DMS153 treated with DMSO at 0.1 percent for 48 hours (cell line): Measurements from ENCODE around the gene EIF4E3.
A peak's percentile ranks its signal among the peaks of the same experiment; 100 is the strongest.

Experiments
- DNase-seq: peaks from one replicate; lab custom pipeline; 2025; ENCODE audit not compliant: unreplicated experiment; lab: John Stamatoyannopoulos, UW

EIF4E3 gene

GRCh38 chr3:71723452-71724170, 1.6 kb downstream of the EIF4E3 start:
- no peak for DNase-seq

- DNase-seq = no peak
These were observed 2.5 kb downstream of the EIF4E3 start for GRCh38 chr3:71722693-71723092.

- no peak for DNase-seq
These were observed 3.5 kb downstream of the EIF4E3 start for GRCh38 chr3:71721651-71722157.

DNA sequence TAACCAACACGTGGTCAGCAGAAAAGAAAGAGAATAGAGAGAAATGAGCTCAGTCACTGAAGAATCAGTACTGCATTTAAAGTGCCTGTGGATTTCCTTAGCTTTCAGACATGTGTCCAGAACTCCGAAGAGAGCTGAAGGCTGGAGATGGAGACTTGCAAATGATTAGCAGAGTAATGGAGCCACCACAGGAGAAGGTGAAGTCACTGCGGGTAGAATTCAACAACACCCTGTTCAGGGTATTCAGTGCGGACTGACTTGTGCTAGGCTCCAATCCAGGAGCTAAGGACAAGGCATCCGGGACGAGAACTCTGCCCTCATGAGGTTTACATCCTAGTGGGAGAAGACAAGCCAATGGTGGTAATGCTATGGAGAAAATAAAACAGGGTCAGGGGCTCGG, 4.2 kb downstream of the EIF4E3 start:
- DNase-seq = no peak

GRCh38 chr3:71718072-71718471, 7.1 kb downstream of the EIF4E3 start:
- DNase-seq = no peak

DNA sequence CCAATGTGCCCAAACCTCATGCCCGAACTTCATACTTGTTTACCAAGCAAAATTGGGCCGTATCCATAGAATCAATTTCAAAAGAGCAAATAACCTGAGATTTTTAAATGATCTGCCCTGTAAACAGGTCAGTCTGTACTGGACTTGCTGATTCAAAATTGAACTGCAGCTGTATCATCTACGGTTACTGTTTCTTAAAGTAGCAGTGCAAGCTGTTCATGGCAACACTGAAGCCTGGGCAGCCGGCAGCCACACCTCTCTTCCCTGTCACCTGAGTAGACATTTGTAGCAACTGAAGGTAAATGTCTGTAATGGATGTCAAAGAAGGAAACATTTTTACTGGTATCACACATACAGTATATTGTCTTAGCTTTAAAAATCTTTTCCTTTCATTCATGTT, 10.6 kb downstream of the EIF4E3 start:
- no peak for DNase-seq

DNA sequence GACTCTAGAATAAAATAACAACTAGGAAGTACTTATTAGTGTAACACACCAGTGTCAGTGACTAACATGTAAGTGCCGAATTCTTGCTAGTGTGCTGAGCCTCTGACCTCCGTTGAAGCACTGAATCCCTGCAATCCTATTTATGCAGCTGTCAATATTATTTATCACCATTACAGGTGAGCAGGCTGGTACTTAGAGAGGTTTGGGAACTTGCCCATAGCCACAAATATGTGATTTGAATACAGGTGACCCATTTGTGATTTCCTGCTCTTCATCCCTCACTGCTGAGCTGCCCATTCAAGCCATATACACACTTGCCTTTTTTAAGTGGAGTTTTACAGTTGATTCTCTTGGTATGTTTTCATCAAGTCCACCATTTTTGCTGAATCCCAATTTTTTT, 12.2 kb downstream of the EIF4E3 start:
- DNase-seq = peak; percentile 54

GRCh38 chr3:71710906-71711494, 14.2 kb downstream of the EIF4E3 start:
- no peak for DNase-seq

GRCh38 chr3:71709908-71710511, 15.2 kb downstream of the EIF4E3 start:
- DNase-seq = no peak

DNA sequence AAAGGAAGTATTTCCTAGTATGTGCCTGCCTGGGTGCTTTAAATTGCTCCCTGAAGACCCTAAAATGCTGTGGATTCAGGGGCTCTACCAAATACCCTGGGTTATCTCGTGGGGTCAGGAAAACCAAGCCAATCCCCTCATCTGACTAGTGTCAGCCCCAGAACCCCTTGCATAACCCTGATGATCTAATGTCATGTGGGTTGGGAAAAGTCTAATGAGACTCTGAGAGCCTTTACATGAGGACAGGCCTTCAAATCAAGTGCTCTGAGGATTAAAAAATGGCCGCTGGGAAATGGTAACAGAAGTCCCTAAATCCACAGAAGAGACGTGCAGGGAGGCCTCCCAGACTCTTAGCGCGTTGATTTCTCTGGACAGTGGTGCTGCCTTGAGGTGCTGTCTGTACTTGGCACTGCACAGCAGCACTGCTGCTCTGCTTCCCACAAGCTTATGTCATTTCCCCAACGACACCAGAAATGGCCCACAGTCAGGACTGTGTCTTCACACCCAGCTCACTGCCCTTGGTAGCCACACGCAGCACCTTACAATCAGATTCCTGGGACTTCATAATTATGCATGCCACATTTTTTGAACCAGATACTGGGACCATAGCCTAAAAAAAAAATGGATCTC, 16.6 kb downstream of the EIF4E3 start:
- DNase-seq = no peak

GRCh38 chr3:71707595-71707994, 17.6 kb downstream of the EIF4E3 start:
- DNase-seq = no peak

DNA sequence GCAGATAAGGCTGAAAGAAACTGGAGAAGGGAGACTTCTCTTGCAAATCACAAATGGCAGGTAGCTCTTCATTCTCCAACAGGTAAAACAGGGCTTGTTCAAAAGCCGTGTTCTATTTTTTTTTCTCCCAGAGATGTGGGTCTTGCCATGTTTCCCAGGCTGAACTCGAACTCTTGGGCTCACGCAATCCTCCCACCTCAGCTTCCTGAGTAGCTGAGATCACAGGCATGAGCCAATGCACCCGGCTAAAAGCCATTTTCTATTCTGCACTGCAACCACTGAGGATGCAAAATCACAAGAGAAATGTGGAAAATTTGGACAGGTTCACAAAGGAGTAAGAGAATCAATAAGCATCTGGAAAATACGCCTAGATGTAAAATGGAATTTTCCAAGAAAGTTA, 19.5 kb downstream of the EIF4E3 start:
- no peak for DNase-seq

DNA sequence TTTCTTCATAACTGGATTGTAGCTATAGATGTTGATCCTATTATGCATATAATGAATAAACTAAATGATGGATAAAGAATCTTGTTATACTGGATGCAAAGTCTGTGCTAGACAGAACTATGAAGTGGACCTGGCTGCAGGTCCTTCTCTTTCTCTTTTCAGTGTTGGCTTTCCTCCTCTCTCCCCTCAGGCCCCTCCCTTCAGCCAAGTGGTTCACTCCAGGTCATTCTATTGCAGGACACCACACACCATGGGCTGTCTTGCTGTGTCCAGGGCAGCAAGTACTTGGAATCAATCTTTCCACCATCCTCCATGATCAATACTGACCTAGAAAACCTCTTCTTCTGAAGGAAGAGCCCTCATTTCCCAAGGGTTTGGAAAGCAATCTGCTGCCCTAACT, 20.3 kb downstream of the EIF4E3 start:
- no peak for DNase-seq

DNA sequence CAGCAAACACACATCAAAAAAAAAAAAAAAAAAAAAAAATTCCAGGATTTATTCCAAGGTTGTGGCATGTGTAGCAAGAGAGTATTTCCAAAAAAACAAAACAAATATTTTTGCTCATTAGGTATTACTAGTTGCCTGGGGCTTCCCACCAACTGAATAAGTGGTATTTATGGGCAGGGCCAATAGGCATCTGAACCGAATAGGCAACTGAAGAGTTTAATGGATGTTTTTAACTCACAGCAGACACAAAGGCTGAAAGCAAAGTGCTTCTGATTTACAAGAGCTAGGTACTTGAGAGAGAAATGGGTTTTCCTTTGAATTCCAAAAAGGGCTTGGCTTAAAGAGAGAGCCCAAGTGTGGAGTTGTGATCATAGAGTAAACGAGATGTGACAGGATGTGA, 21.4 kb downstream of the EIF4E3 start:
- peak; percentile 64 for DNase-seq

DNA sequence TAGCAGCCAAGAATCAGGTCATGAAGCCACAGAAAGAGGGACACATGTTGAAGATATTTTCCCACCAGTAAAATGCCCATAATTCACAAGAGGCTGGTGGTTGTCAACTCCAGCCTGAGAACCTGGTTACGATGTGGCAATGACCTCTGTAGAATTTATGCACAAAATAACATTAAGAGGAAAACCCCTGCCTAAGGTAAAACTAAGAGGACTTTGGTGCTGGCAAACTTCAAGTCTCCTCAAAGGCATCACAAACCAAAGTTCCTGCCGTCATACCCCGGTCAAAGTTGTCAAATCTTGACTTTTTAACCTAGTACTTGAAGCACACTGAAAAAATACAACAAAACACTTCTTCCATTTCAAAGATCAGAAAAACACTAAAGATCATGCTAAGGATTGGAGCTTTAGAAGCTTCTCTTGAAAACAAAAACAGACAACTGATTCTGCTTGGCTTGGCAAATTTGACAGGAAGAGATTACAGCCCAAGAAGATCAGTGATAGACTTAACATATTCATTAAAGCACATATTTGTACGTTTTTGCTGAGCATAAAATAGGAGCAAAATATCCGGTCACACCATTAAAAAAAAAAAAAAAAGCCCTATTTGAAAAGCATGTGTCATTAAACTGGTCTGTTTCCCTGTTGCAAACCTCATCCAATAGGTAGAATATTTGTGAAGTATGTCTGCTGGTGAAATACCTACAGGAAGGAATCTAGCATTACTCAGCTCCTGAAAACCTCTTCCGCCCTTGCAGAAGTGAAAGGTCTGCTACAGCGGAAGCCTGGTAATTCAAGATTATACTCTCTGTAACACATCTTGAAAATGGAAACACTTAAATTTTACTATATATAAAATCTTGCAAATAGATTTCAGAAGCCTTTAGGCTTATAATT, 22.8 kb downstream of the EIF4E3 start:
- no peak for DNase-seq

DNA sequence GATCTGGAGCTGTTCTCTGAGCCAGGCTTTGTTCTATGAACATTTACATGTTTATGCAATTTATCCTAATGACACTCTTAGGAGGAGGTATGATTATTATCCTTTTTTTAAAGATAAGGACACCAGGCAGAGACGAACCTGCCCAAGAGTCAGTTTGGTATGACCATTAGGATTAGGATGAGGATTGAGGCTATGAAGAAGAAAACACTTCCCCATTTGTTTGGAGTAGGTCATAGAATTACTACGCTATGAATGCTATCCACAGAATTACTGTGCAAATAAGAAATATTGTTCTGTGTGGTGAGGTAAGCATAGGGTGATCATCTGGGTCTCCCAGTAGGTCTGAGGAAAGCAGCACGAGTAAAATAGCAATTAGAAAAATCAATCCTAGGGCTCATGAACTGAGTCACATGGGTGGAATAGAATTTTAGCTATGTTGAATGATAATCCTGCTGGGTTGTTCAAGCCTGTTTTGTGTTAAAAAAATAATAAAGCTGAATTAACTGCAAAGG, 23.9 kb downstream of the EIF4E3 start:
- no peak for DNase-seq

- DNase-seq = no peak
These were observed 30.2 kb downstream of the EIF4E3 start for GRCh38 chr3:71695000-71695482.

DNA sequence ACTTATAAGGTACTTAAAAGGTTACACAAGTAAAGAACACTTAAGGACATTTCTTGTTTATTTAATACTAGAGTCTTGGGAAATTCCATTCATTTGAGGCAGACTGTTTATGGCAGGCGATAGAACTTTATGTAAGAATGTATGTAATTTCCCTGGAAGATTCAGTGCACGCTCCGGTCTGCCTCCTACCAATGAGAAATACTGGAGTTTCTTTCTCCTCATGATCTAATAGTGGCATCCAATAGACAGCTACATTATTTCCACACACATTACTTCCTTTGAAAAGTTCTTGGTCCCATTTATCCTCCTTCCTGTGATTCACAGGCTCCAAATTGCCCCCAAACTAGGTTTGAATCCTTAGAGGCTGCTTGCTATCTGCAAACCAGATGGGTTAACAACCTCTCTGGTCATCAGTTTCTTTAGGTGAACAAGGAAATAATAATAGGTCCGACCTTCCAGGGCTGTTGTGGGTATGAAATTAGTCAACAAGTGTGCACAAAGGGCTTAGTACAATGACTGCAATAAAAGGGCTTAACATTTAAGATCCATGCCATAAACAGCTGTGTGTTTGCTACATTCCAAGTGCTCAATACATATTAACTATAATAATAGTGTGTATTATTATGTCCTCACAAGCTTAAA, 30.7 kb downstream of the EIF4E3 start:
- DNase-seq = no peak

DNA sequence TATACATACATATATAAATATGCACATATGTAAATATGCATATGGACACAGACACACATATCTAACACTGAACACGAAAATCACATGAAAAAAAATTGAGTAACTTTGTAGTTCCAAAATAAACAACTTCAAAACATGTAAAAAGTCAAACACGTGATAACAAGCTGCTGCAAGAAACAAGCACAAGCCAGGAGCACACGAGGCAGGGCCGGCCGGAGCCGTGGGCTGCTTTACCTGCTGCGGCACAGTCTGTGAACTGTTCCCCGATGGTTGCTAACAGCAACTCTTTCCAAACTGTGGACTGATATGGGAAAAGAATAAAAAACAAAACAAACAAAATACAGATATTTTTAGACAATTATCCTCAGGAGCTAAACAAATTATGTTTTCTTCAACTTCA, 31.6 kb downstream of the EIF4E3 start:
- DNase-seq = no peak

- no peak for DNase-seq
These were observed 33.1 kb downstream of the EIF4E3 start for GRCh38 chr3:71692139-71692538.
